CD4-positive, alpha-beta memory T cell (primary cell): ENCODE results near the gene CACNA1E. TPM values are rescaled to one million over a fixed set of nuclear protein-coding genes. Genes with fewer than 3 reads are reported as not detected.

Source experiments
- CTCF ChIA-PET: fragments of 350-600 bp; sonication (Branson Sonifier 250); formaldehyde crosslinking; loops from one replicate; lab custom pipeline; 2021; ENCODE audit warnings: inconsistent platforms; ENCODE audit not compliant: partially characterized antibody; lab: Charles Lee
- POLR2A ChIA-PET: fragments of 350-600 bp; sonication (Branson Sonifier 250); formaldehyde crosslinking; loops from one replicate; lab custom pipeline; 2021; ENCODE audit not compliant: partially characterized antibody; lab: Charles Lee
- DNase-seq, 5 donors: peaks; one replicate each; pipeline versions ENCODE4 v3.0.0 to v3.0.0-alpha.2; 2020 to 2022; ENCODE audit warnings: mixed read lengths in 1 of 5
- H3K27ac ChIP-seq: one replicate; pipeline ENCODE4 v1.7.0; 2013; ENCODE audit warnings: low read depth, low read length
- H3K27me3 ChIP-seq: 2 replicates; pipeline ENCODE4 v1.7.0; 2013; ENCODE audit warnings: mild to moderate bottlenecking, low read length, moderate library complexity; ENCODE audit not compliant: insufficient read depth
- H3K36me3 ChIP-seq: 2 replicates; pipeline ENCODE4 v1.7.0; 2013; ENCODE audit warnings: mild to moderate bottlenecking, low read length, moderate library complexity; ENCODE audit not compliant: insufficient read depth
- H3K4me1 ChIP-seq: 2 replicates; pipeline ENCODE4 v1.7.0; 2013; ENCODE audit warnings: mild to moderate bottlenecking, low read length, moderate library complexity; ENCODE audit not compliant: insufficient read depth
- H3K4me3 ChIP-seq, 2 donors: one replicate each; pipeline ENCODE4 v1.7.0; 2013; ENCODE audit warnings: low read length in 2 of 2, mild to moderate bottlenecking in 1 of 2
- H3K9me3 ChIP-seq, 2 donors: one replicate each; pipeline ENCODE4 v1.7.0; 2013; ENCODE audit warnings: low read length in 2 of 2, control low read depth in 1 of 2; ENCODE audit not compliant: control insufficient read depth in 1 of 2
- H3K27ac Mint-ChIP-seq, 7 donors: one replicate each; pipeline ENCODE4 v1.8.0; 2020 to 2021; ENCODE audit warnings: mixed read lengths in 7 of 7, mild to moderate bottlenecking in 6 of 7, inconsistent platforms in 3 of 7, moderate library complexity in 3 of 7
- H3K27me3 Mint-ChIP-seq, 2 donors: one replicate each; pipeline ENCODE4 v1.8.0; 2020 to 2021; ENCODE audit warnings: mixed read lengths in 2 of 2
- H3K36me3 Mint-ChIP-seq, 2 donors: one replicate each; pipeline ENCODE4 v1.8.0; 2020 to 2021; ENCODE audit warnings: mixed read lengths in 2 of 2, inconsistent platforms in 1 of 2, mild to moderate bottlenecking in 1 of 2
- H3K4me1 Mint-ChIP-seq, 4 donors: one replicate each; pipeline ENCODE4 v1.8.0; 2020 to 2021; ENCODE audit warnings: mixed read lengths in 4 of 4, mild to moderate bottlenecking in 1 of 4
- H3K4me3 Mint-ChIP-seq, 8 donors: one replicate each; pipeline ENCODE4 v1.8.0; 2020 to 2021; ENCODE audit warnings: mixed read lengths in 8 of 8, mild to moderate bottlenecking in 7 of 8, moderate library complexity in 6 of 8, inconsistent platforms in 3 of 8
- H3K9me3 Mint-ChIP-seq, 8 donors: one replicate each; pipeline ENCODE4 v1.8.0; 2020 to 2021; ENCODE audit warnings: mixed read lengths in 8 of 8, mild to moderate bottlenecking in 5 of 8, inconsistent platforms in 3 of 8, moderate library complexity in 1 of 8
- intact Hi-C: fragments of 100-400 bp; cut with micrococcal nuclease; formaldehyde crosslinking; loops from one replicate; pipeline ENCODE4 v1.15.1; 2023
- polyA plus RNA-seq, 2 donors: library from polyadenylated mRNA; unstranded; fragments of 300-500 nt; fragmentation: Illumina TruSeq; gene quantifications; one replicate each; pipeline ENCODE4 v1.2.3, GENCODE V29; 2021
- total RNA-seq, 2 experiments: library from RNA; stranded (reverse); gene quantifications; one replicate each; pipeline ENCODE4 v1.2.3, GENCODE V29; 2021

CACNA1E gene
- total and polyA plus RNA-seq, 4 experiments from 2014 or later, result not detected

DNA sequence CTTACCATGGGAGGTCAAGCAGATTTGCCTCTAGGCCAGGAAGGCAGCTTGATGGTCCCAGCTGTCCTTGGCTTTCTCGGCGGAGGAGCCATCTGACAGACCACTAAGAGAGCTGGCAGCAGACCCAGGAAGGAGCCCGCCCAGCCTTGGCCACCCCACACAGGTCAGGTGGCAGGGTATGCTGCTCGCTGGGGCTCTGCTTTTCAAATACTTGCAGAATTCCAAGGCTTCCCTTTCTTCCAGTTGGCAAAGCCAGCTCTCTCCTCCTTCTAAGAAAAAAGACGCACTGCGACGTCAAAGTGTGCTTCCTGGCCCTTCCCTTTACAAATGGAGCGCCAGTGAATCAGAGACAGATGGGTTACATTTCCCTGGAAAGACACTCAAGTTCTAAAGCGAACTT lies 229.4 kb downstream of the CACNA1E start:
- H3K4me1 ChIP-seq, result no peaks in the 10 kb centered on the region
- no peak for DNase-seq
- no peaks in the 10 kb centered on the region for H3K36me3 ChIP-seq
- Mint-ChIP-seq H3K27me3 (peaks cover 5 to 8% of the 10 kb centered on the region in 2 donors), H3K4me1 (no peaks in the 10 kb centered on the region), H3K36me3 (no peaks in the 10 kb centered on the region), H3K4me3 (no peak overlapping the region), H3K9me3 (peaks cover 0 to 4% (median under 1%) of the 10 kb centered on the region in 8 donors), H3K27ac (no peak overlapping the region)
- no peaks in the 10 kb centered on the region for H3K27me3 ChIP-seq
- CTCF ChIA-PET, result no interaction called here
- no peak overlapping the region for H3K27ac ChIP-seq
- no peaks in the 10 kb centered on the region for H3K9me3 ChIP-seq
- H3K4me3 ChIP-seq, result no peak overlapping the region
- POLR2A ChIA-PET, result no interaction called here
- intact Hi-C loops, result no loop called here

GRCh38 chr1:181714428-181714827 lies 231.1 kb downstream of the CACNA1E start:
- Mint-ChIP-seq H3K4me1 (no peaks in the 10 kb centered on the region), H3K4me3 (no peak overlapping the region), H3K27ac (no peak overlapping the region), H3K36me3 (no peaks in the 10 kb centered on the region), H3K27me3 (peaks cover 3 to 5% of the 10 kb centered on the region in 2 donors), H3K9me3 (peaks cover 0 to 2% (median 0%) of the 10 kb centered on the region in 8 donors)
- Histone ChIP-seq H3K9me3 (no peaks in the 10 kb centered on the region), H3K4me1 (no peaks in the 10 kb centered on the region), H3K36me3 (no peaks in the 10 kb centered on the region), H3K4me3 (no peak overlapping the region), H3K27me3 (no peaks in the 10 kb centered on the region), H3K27ac (no peak overlapping the region)
- ChIA-PET CTCF (no interaction called here), POLR2A (no interaction called here)
- intact Hi-C loops, result no loop called here
- DNase-seq, result no peak

GRCh38 chr1:181718034-181718433 lies 234.7 kb downstream of the CACNA1E start:
- Mint-ChIP-seq H3K27me3 (peaks cover 2 to 4% of the 10 kb centered on the region in 2 donors), H3K4me3 (no peak overlapping the region), H3K9me3 (no peaks in the 10 kb centered on the region), H3K36me3 (no peaks in the 10 kb centered on the region), H3K4me1 (no peaks in the 10 kb centered on the region), H3K27ac (no peak overlapping the region)
- Histone ChIP-seq H3K4me1 (no peaks in the 10 kb centered on the region), H3K27ac (no peak overlapping the region), H3K36me3 (no peaks in the 10 kb centered on the region), H3K9me3 (no peaks in the 10 kb centered on the region), H3K27me3 (no peaks in the 10 kb centered on the region), H3K4me3 (no peak overlapping the region)
- POLR2A ChIA-PET, result no interaction called here
- DNase-seq, result no peak
- CTCF ChIA-PET, result no interaction called here
- intact Hi-C loops, result no loop called here

- ChIA-PET POLR2A (no interaction called here), CTCF (no interaction called here)
- H3K36me3 Mint-ChIP-seq, result no peaks in the 10 kb centered on the region
- H3K4me3 ChIP-seq, result no peak overlapping the region
- no peaks in the 10 kb centered on the region for H3K9me3 ChIP-seq
- H3K4me3 Mint-ChIP-seq, result no peak overlapping the region
- DNase-seq, result no peak
- intact Hi-C loops, result no loop called here
- no peaks in the 10 kb centered on the region for H3K27me3 ChIP-seq
- no peak overlapping the region for H3K27ac ChIP-seq
- no peaks in the 10 kb centered on the region for H3K4me1 Mint-ChIP-seq
- peaks cover 4 to 5% of the 10 kb centered on the region in 2 donors for H3K27me3 Mint-ChIP-seq
- no peak overlapping the region for H3K27ac Mint-ChIP-seq
- H3K9me3 Mint-ChIP-seq, result no peaks in the 10 kb centered on the region
- no peaks in the 10 kb centered on the region for H3K36me3 ChIP-seq
- H3K4me1 ChIP-seq, result no peaks in the 10 kb centered on the region
Observed at GRCh38 chr1:181726320-181727012, 243.1 kb downstream of the CACNA1E start.

GRCh38 chr1:181730606-181731005 lies 247.3 kb downstream of the CACNA1E start:
- Mint-ChIP-seq H3K27ac (peak overlapping the region in 1 of 7 donors; percentile 52), H3K36me3 (no peaks in the 10 kb centered on the region), H3K4me3 (no peak overlapping the region), H3K9me3 (no peaks in the 10 kb centered on the region), H3K27me3 (peaks cover 0 to 4% of the 10 kb centered on the region in 2 donors), H3K4me1 (peaks cover 0 to 2% (median 0%) of the 10 kb centered on the region in 4 donors)
- no peak for DNase-seq
- Histone ChIP-seq H3K27me3 (no peaks in the 10 kb centered on the region), H3K4me1 (no peaks in the 10 kb centered on the region), H3K27ac (no peak overlapping the region), H3K9me3 (no peaks in the 10 kb centered on the region), H3K36me3 (no peaks in the 10 kb centered on the region), H3K4me3 (no peak overlapping the region)
- intact Hi-C loops, result no loop called here
- CTCF ChIA-PET, result no interaction called here
- POLR2A ChIA-PET, result no interaction called here

GRCh38 chr1:181732218-181732990 lies 249.1 kb downstream of the CACNA1E start:
- intact Hi-C loops, result no loop called here
- H3K27ac Mint-ChIP-seq, result no peak overlapping the region

DNA sequence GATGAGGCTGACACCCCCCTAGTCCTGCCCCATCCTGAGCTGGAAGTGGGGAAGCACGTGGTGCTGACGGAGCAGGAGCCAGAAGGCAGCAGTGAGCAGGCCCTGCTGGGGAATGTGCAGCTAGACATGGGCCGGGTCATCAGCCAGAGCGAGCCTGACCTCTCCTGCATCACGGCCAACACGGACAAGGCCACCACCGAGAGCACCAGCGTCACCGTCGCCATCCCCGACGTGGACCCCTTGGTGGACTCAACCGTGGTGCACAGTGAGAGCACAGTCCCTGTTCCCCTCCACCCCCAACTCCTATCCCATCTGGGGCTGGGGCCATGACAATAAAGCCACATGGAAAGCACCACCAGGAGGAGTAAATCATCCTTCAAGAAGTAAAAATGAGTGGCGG lies 250.2 kb downstream of the CACNA1E start:
- intact Hi-C loops, result no loop called here
- POLR2A ChIA-PET, result no interaction called here
- no peak overlapping the region for H3K4me3 Mint-ChIP-seq
- H3K27ac Mint-ChIP-seq, result no peak overlapping the region
- CTCF ChIA-PET, result no interaction called here
- H3K9me3 ChIP-seq, result no peaks in the 10 kb centered on the region
- DNase-seq, result no peak
- no peaks in the 10 kb centered on the region for H3K36me3 ChIP-seq
- no peaks in the 10 kb centered on the region for H3K36me3 Mint-ChIP-seq
- no peaks in the 10 kb centered on the region for H3K9me3 Mint-ChIP-seq
- no peaks in the 10 kb centered on the region for H3K27me3 ChIP-seq
- peaks cover 0 to 2% (median 0%) of the 10 kb centered on the region in 4 donors for H3K4me1 Mint-ChIP-seq
- H3K27me3 Mint-ChIP-seq, result peaks cover 0 to 1% of the 10 kb centered on the region in 2 donors
- no peaks in the 10 kb centered on the region for H3K4me1 ChIP-seq
- no peak overlapping the region for H3K27ac ChIP-seq
- H3K4me3 ChIP-seq, result no peak overlapping the region

More at GRCh38 chr1:181732218-181732990, 249.1 kb downstream of the CACNA1E start:
- no peak overlapping the region for H3K27ac ChIP-seq
- no peaks in the 10 kb centered on the region for H3K4me1 ChIP-seq
- Mint-ChIP-seq H3K4me3 (no peak overlapping the region), H3K9me3 (no peaks in the 10 kb centered on the region), H3K36me3 (no peaks in the 10 kb centered on the region), H3K4me1 (peaks cover 0 to 2% (median 0%) of the 10 kb centered on the region in 4 donors), H3K27me3 (peaks cover 0 to 1% of the 10 kb centered on the region in 2 donors)
- ChIA-PET POLR2A (no interaction called here), CTCF (no interaction called here)
- DNase-seq, result no peak
- H3K4me3 ChIP-seq, result no peak overlapping the region
- H3K36me3 ChIP-seq, result no peaks in the 10 kb centered on the region
- no peaks in the 10 kb centered on the region for H3K27me3 ChIP-seq
- H3K9me3 ChIP-seq, result no peaks in the 10 kb centered on the region
